H9 (cell line): ENCODE measurements around the gene TFF2. TPM values are rescaled to one million over a fixed set of nuclear protein-coding genes. Genes with fewer than 3 reads are reported as not detected.

Source experiments
- DNase-seq: peaks from one replicate; pipeline ENCODE4 v3.0.0-alpha.2; 2017
- H2AFZ ChIP-seq: one replicate; pipeline ENCODE4 v1.6.1; 2013; ENCODE audit warnings: mild to moderate bottlenecking, low read length, control low read depth, moderate library complexity
- H2AK5ac ChIP-seq: 2 replicates; pipeline ENCODE4 v1.6.1; 2013; ENCODE audit warnings: low read length, control low read depth, mixed read lengths; ENCODE audit not compliant: insufficient read length
- H2BK120ac ChIP-seq: one replicate; pipeline ENCODE4 v1.6.1; 2013; ENCODE audit warnings: low read depth, mild to moderate bottlenecking, low read length, control low read depth, inconsistent platforms; ENCODE audit not compliant: poor library complexity, severe bottlenecking
- H2BK12ac ChIP-seq: 2 replicates; pipeline ENCODE4 v1.6.1; 2013; ENCODE audit warnings: low read length, control low read depth, mixed read lengths, low read depth; ENCODE audit not compliant: insufficient read length
- H2BK15ac ChIP-seq: 2 replicates; pipeline ENCODE4 v1.6.1; 2013; ENCODE audit warnings: low read depth, low read length, control low read depth
- H2BK20ac ChIP-seq: one replicate; pipeline ENCODE4 v1.6.1; 2013; ENCODE audit warnings: low read depth, mild to moderate bottlenecking, low read length, control low read depth, inconsistent platforms; ENCODE audit not compliant: poor library complexity, severe bottlenecking
- H2BK5ac ChIP-seq: 2 replicates; pipeline ENCODE4 v1.6.1; 2013; ENCODE audit warnings: low read length, control low read depth, mixed read lengths; ENCODE audit not compliant: insufficient read length
- H3K14ac ChIP-seq: 2 replicates; pipeline ENCODE4 v1.6.1; 2013; ENCODE audit warnings: low read length, control low read depth; ENCODE audit not compliant: insufficient read depth
- H3K18ac ChIP-seq: 2 replicates; pipeline ENCODE4 v1.6.1; 2013; ENCODE audit warnings: low read depth, mild to moderate bottlenecking, mixed read lengths, low read length, control low read depth; ENCODE audit not compliant: insufficient read length
- H3K23ac ChIP-seq: 2 replicates; pipeline ENCODE4 v1.6.1; 2013; ENCODE audit warnings: low read length, control low read depth, mixed read lengths, low read depth; ENCODE audit not compliant: insufficient read length
- H3K23me2 ChIP-seq: 2 replicates; pipeline ENCODE4 v1.6.1; 2013; ENCODE audit warnings: low read depth, mild to moderate bottlenecking, mixed read lengths, low read length, control low read depth; ENCODE audit not compliant: insufficient read length, poor library complexity, severe bottlenecking
- H3K27ac ChIP-seq: 2 replicates; pipeline ENCODE4 v1.5.1; 2013; ENCODE audit warnings: low read length, control low read depth, mixed read lengths, low read depth; ENCODE audit not compliant: insufficient read length
- H3K27me3 ChIP-seq: 2 replicates; pipeline ENCODE4 v1.6.1; 2013; ENCODE audit warnings: low read length, control low read depth, inconsistent platforms; ENCODE audit not compliant: insufficient read depth
- H3K4ac ChIP-seq: 2 replicates; pipeline ENCODE4 v1.6.1; 2013; ENCODE audit warnings: low read depth, mild to moderate bottlenecking, control low read depth, inconsistent platforms, low read length, moderate library complexity
- H3K4me1 ChIP-seq: 2 replicates; pipeline ENCODE4 v1.6.1; 2013; ENCODE audit warnings: low read length, control low read depth, inconsistent platforms; ENCODE audit not compliant: insufficient read depth
- H3K4me2 ChIP-seq: 2 replicates; pipeline ENCODE4 v1.6.1; 2013; ENCODE audit warnings: low read length, control low read depth, mixed read lengths; ENCODE audit not compliant: insufficient read length, insufficient read depth
- H3K56ac ChIP-seq: 2 replicates; pipeline ENCODE4 v1.6.1; 2013; ENCODE audit warnings: low read depth, mild to moderate bottlenecking, mixed read lengths, low read length, control low read depth; ENCODE audit not compliant: insufficient read length
- H3K79me1 ChIP-seq: 2 replicates; pipeline ENCODE4 v1.6.1; 2013; ENCODE audit warnings: low read depth, mild to moderate bottlenecking, moderate library complexity, low read length, control low read depth, inconsistent platforms; ENCODE audit not compliant: insufficient read depth, poor library complexity, severe bottlenecking
- H3K79me2 ChIP-seq: 2 replicates; pipeline ENCODE4 v1.6.1; 2013; ENCODE audit warnings: low read length, control low read depth, inconsistent platforms; ENCODE audit not compliant: insufficient read depth
- H3K9ac ChIP-seq: 2 replicates; pipeline ENCODE4 v1.6.1; 2013; ENCODE audit warnings: low read length, control low read depth, mixed read lengths; ENCODE audit not compliant: insufficient read length; ENCODE audit errors: extremely low read depth
- H3K9me3 ChIP-seq: one replicate; pipeline ENCODE4 v1.6.1; 2013; ENCODE audit warnings: low read depth, low read length, inconsistent platforms; ENCODE audit not compliant: control insufficient read depth
- H3T11ph ChIP-seq: one replicate; pipeline ENCODE4 v1.6.1; 2013; ENCODE audit warnings: mild to moderate bottlenecking, low read length, control low read depth, inconsistent platforms
- H4K20me1 ChIP-seq: one replicate; pipeline ENCODE4 v1.6.1; 2013; ENCODE audit not compliant: control insufficient read depth, insufficient read length, insufficient read depth
- H4K5ac ChIP-seq: 2 replicates; pipeline ENCODE4 v1.6.1; 2013; ENCODE audit warnings: low read depth, mild to moderate bottlenecking, mixed read lengths, low read length, control low read depth; ENCODE audit not compliant: insufficient read length
- H4K8ac ChIP-seq: replicated peaks from 2 replicates; pipeline ENCODE4 v1.6.1; 2013; ENCODE audit warnings: low read length, control low read depth, mixed read lengths, low read depth; ENCODE audit not compliant: insufficient read length
- H4K91ac ChIP-seq: 2 replicates; pipeline ENCODE4 v1.6.1; 2013; ENCODE audit warnings: low read depth, mild to moderate bottlenecking, moderate library complexity, mixed read lengths, low read length, control low read depth; ENCODE audit not compliant: insufficient read length
- H3K27ac Mint-ChIP-seq, 3 experiments: 2 replicates in 2 of 3; 3 replicates in 1 of 3; pipeline ENCODE4 v1.8.0; 2020 to 2021; ENCODE audit warnings: mixed read lengths in 3 of 3, mild to moderate bottlenecking in 1 of 3, moderate library complexity in 1 of 3
- H3K27me3 Mint-ChIP-seq: 2 replicates; pipeline ENCODE4 v1.8.0; 2021; ENCODE audit warnings: low read depth, mild to moderate bottlenecking, moderate library complexity, mixed read lengths
- H3K36me3 Mint-ChIP-seq, 3 experiments: 2 replicates in 2 of 3; 3 replicates in 1 of 3; pipeline ENCODE4 v1.8.0; 2020 to 2021; ENCODE audit warnings: low read depth in 3 of 3, mixed read lengths in 3 of 3; ENCODE audit not compliant: insufficient read depth in 1 of 3
- H3K4me1 Mint-ChIP-seq, 2 experiments: 2 replicates each; pipeline ENCODE4 v1.8.0; 2020; ENCODE audit warnings: mixed read lengths in 2 of 2
- H3K4me3 Mint-ChIP-seq, 2 experiments: 2 replicates in 1 of 2; 3 replicates in 1 of 2; pipeline ENCODE4 v1.8.0; 2020 to 2021; ENCODE audit warnings: mild to moderate bottlenecking in 2 of 2, mixed read lengths in 2 of 2, moderate library complexity in 1 of 2
- H3K9me3 Mint-ChIP-seq, 2 experiments: 2 replicates in 1 of 2; 3 replicates in 1 of 2; pipeline ENCODE4 v1.8.0; 2020; ENCODE audit warnings: mild to moderate bottlenecking in 2 of 2, mixed read lengths in 2 of 2, moderate library complexity in 1 of 2
- CTCF ChIP-seq: fragments of 200-600 bp; sonication (generic); conservative IDR thresholded peaks from 3 replicates; pipeline ENCODE4 v1.8.0; 2021; ENCODE audit warnings: antibody characterized with exemption, mild to moderate bottlenecking
- WGBS: extraction: QIAGEN DNeasy Blood & Tissue Kit; methylation state at CpG from one replicate; pipeline ENCODE4 v1.1.7; 2013; ENCODE audit warnings: missing lambda C conversion rate, low lambda C conversion rate, mixed read lengths; ENCODE audit not compliant: insufficient read length; ENCODE audit errors: extremely low coverage; 5-methylcytosine and 5-hydroxymethylcytosine counted together
- total RNA-seq: library from RNA; stranded (reverse); gene quantifications from 2 replicates; pipeline ENCODE4 v1.2.1, GENCODE V29; 2021

The TFF2 gene
- total RNA-seq, 1 experiment from 2014 or later, result not detected

- Mint-ChIP-seq H3K9me3 (no peaks in the 10 kb centered on the region), H3K36me3 (no peaks in the 10 kb centered on the region), H3K4me3 (no peak overlapping the region), H3K4me1 (peaks cover 15 to 18% of the 10 kb centered on the region in 2 experiments), H3K27me3 (peaks cover 7% of the 10 kb centered on the region), H3K27ac (no peak overlapping the region)
- no peak overlapping the region for H3K4me2 ChIP-seq
- H3K56ac ChIP-seq, result no peak overlapping the region
- no peak overlapping the region for H2BK20ac ChIP-seq
- H4K5ac ChIP-seq, result no peak overlapping the region
- no peak overlapping the region for H3K18ac ChIP-seq
- no peak overlapping the region for H3K4ac ChIP-seq
- H3K14ac ChIP-seq, result no peak overlapping the region
- H2BK120ac ChIP-seq, result no peak overlapping the region
- H2BK12ac ChIP-seq, result no peak overlapping the region
- H3K4me1 ChIP-seq, result no peaks in the 10 kb centered on the region
- no peak for TF ChIP-seq CTCF
- no peaks in the 10 kb centered on the region for H3K23me2 ChIP-seq
- H4K91ac ChIP-seq, result no peak overlapping the region
- H4K8ac ChIP-seq, result no peak overlapping the region
- H3K79me1 ChIP-seq, result no peaks in the 10 kb centered on the region
- no peak overlapping the region for H2AFZ ChIP-seq
- H3K27ac ChIP-seq, result no peak overlapping the region
- H3K9ac ChIP-seq, result no peak overlapping the region
- H2BK5ac ChIP-seq, result no peak overlapping the region
- no CpG with 5 or more reads among the region's 12 CpGs for WGBS
- no peak overlapping the region for H3T11ph ChIP-seq
- H4K20me1 ChIP-seq, result no peaks in the 10 kb centered on the region
- no peak overlapping the region for H2BK15ac ChIP-seq
- no peak overlapping the region for H2AK5ac ChIP-seq
- DNase-seq, result no peak
- H3K27me3 ChIP-seq, result no peaks in the 10 kb centered on the region
- no peaks in the 10 kb centered on the region for H3K79me2 ChIP-seq
- H3K23ac ChIP-seq, result no peak overlapping the region
- no peaks in the 10 kb centered on the region for H3K9me3 ChIP-seq
Measured at GRCh38 chr21:42302076-42302650, 48.6 kb downstream of the TFF2 start.
